Measurements from ENCODE around the gene IFT57. TPM values are rescaled to one million over a fixed set of nuclear protein-coding genes. Genes with fewer than 3 reads are reported as not detected.

IFT57 gene
- total RNA-seq, 1 experiment from 2014 or later = 17.6 TPM

GRCh38 chr3:108136561-108137459 is 85.4 kb downstream of the IFT57 start:
- Mint-ChIP-seq H3K27ac (ENCODE audit: unreplicated experiment) (peak overlapping the region; percentile 64), H3K9me3 (ENCODE audit: unreplicated experiment) (no peaks in the 10 kb centered on the region), H3K27me3 (ENCODE audit: insufficient read depth, unreplicated experiment) (peaks cover under 1% of the 10 kb centered on the region), H3K4me3 (ENCODE audit: unreplicated experiment) (no peak overlapping the region), H3K4me1 (ENCODE audit: low read depth, unreplicated experiment) (no peaks in the 10 kb centered on the region), H3K36me3 (ENCODE audit: insufficient read depth, unreplicated experiment) (no peaks in the 10 kb centered on the region)
- peak in 1 of 2 experiments; percentile 5 for DNase-seq
- no peak for TF ChIP-seq CTCF (IDR thresholded peaks at IDR 0.05; ENCODE audit: insufficient read depth in 1 of 2, low read depth in 1 of 2, low read length in 1 of 2, severe bottlenecking in 1 of 2, unreplicated experiment in 1 of 2)
- 0 out of 2 replicates have a peak, but pooled peaks cover 3% of the 10 kb centered on the region for H3K4me1 ChIP-seq
- POLR2A ChIA-PET = no interaction called here
- no peaks in the 10 kb centered on the region for H3K36me3 ChIP-seq (ENCODE audit: control insufficient read depth, insufficient read depth, low read length)
- intact Hi-C loops (cut with micrococcal nuclease; ENCODE audit: unreplicated experiment) = no loop called here
- BruUV-seq (replicated peaks) = no TSS peak
- H3K27me3 ChIP-seq (replicated peaks; ENCODE audit: control insufficient read depth, insufficient read depth, low read length) = no peaks in the 10 kb centered on the region
- H3K4me3 ChIP-seq (ENCODE audit: low read depth, low read length) = no peak overlapping the region
- no peaks in the 10 kb centered on the region for H3K9me3 ChIP-seq
- CTCF ChIA-PET = no interaction called here

GRCh38 chr3:108134555-108134880 is 87.7 kb downstream of the IFT57 start:
- H3K36me3 Mint-ChIP-seq (ENCODE audit: insufficient read depth, unreplicated experiment) = no peaks in the 10 kb centered on the region
- no peak for TF ChIP-seq CTCF (IDR thresholded peaks at IDR 0.05; ENCODE audit: insufficient read depth in 1 of 2, low read depth in 1 of 2, low read length in 1 of 2, severe bottlenecking in 1 of 2, unreplicated experiment in 1 of 2)

GRCh38 chr3:108133858-108134554 is 88.2 kb downstream of the IFT57 start:
- POLR2A ChIA-PET = no interaction called here
- no peak overlapping the region for H3K27ac Mint-ChIP-seq (ENCODE audit: unreplicated experiment)

More at GRCh38 chr3:108134555-108134880, 87.7 kb downstream of the IFT57 start:
- Histone ChIP-seq H3K27me3 (replicated peaks; ENCODE audit: control insufficient read depth, insufficient read depth, low read length) (no peaks in the 10 kb centered on the region), H3K4me1 (0 out of 2 replicates have a peak, but pooled peaks cover 3% of the 10 kb centered on the region), H3K9me3 (no peaks in the 10 kb centered on the region), H3K36me3 (ENCODE audit: control insufficient read depth, insufficient read depth, low read length) (no peaks in the 10 kb centered on the region), H3K4me3 (ENCODE audit: low read depth, low read length) (no peak overlapping the region)
- intact Hi-C loops (cut with micrococcal nuclease; ENCODE audit: unreplicated experiment) = no loop called here
- no peaks in the 10 kb centered on the region for H3K4me1 Mint-ChIP-seq (ENCODE audit: low read depth, unreplicated experiment)
- no TSS peak for BruUV-seq (replicated peaks)
- peaks cover 3% of the 10 kb centered on the region for H3K27me3 Mint-ChIP-seq (ENCODE audit: insufficient read depth, unreplicated experiment)
- H3K9me3 Mint-ChIP-seq (ENCODE audit: unreplicated experiment) = no peaks in the 10 kb centered on the region
- CTCF ChIA-PET = no interaction called here
- no peak overlapping the region for H3K4me3 Mint-ChIP-seq (ENCODE audit: unreplicated experiment)
- POLR2A ChIA-PET = no interaction called here
- DNase-seq = no peak
- H3K27ac Mint-ChIP-seq (ENCODE audit: unreplicated experiment) = no peak overlapping the region

More at GRCh38 chr3:108133858-108134554, 88.2 kb downstream of the IFT57 start:
- Histone ChIP-seq H3K4me1 (0 out of 2 replicates have a peak, but pooled peaks cover 3% of the 10 kb centered on the region), H3K9me3 (no peaks in the 10 kb centered on the region), H3K36me3 (ENCODE audit: control insufficient read depth, insufficient read depth, low read length) (no peaks in the 10 kb centered on the region), H3K4me3 (ENCODE audit: low read depth, low read length) (no peak overlapping the region), H3K27me3 (replicated peaks; ENCODE audit: control insufficient read depth, insufficient read depth, low read length) (no peaks in the 10 kb centered on the region)
- intact Hi-C loops (cut with micrococcal nuclease; ENCODE audit: unreplicated experiment) = no loop called here
- CTCF ChIA-PET = no interaction called here
- no peak overlapping the region for H3K4me3 Mint-ChIP-seq (ENCODE audit: unreplicated experiment)
- no peak for DNase-seq
- no TSS peak for BruUV-seq (replicated peaks)
- no peaks in the 10 kb centered on the region for H3K9me3 Mint-ChIP-seq (ENCODE audit: unreplicated experiment)
- no peaks in the 10 kb centered on the region for H3K4me1 Mint-ChIP-seq (ENCODE audit: low read depth, unreplicated experiment)
- peaks cover 4% of the 10 kb centered on the region for H3K27me3 Mint-ChIP-seq (ENCODE audit: insufficient read depth, unreplicated experiment)
- no peak for TF ChIP-seq CTCF (IDR thresholded peaks at IDR 0.05; ENCODE audit: insufficient read depth in 1 of 2, low read depth in 1 of 2, low read length in 1 of 2, severe bottlenecking in 1 of 2, unreplicated experiment in 1 of 2)
- H3K36me3 Mint-ChIP-seq (ENCODE audit: insufficient read depth, unreplicated experiment) = no peaks in the 10 kb centered on the region
